ENCODE measurements around the gene MRPL12. TPM values are rescaled to one million over a fixed set of nuclear protein-coding genes. Genes with fewer than 3 reads are reported as not detected.

The MRPL12 gene
- total and polyA plus RNA-seq, 9 of the 15 experiments (the other 6 are each of a cell fraction or from before 2014, with no cell fraction given) = 0.94 to 338 (median 100) TPM

DNA sequence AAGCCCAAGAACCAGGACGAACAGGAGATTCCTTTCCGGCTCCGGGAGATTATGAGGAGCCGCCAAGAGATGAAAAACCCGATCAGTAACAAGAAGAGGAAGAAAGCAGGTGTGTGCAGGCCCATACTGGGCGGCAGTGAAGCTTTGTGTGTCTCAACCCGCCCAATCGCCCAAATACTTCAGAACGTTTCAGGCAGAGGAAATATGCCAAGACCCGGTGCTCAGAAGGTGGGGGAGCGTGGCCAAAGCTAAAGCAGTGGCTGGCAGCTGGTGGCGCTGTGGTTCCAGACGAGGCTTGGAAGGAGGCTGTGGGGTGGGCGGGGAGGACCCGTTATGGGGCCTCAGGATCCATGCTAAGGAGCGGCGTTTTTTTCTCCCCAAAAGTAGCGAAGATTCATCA lies 35.4 kb upstream of the MRPL12 start (continued):
- TF ChIP-seq ZFP36 (IDR thresholded peaks at IDR 0.05; ENCODE audit: low read depth, low read length, partially characterized antibody) (no peak), FOS (IDR thresholded peaks at IDR 0.05; ENCODE audit: extremely low read depth, insufficient read length) (no peak), BDP1 (IDR thresholded peaks at IDR 0.05; ENCODE audit: insufficient read depth, insufficient read length) (no peak)

DNA sequence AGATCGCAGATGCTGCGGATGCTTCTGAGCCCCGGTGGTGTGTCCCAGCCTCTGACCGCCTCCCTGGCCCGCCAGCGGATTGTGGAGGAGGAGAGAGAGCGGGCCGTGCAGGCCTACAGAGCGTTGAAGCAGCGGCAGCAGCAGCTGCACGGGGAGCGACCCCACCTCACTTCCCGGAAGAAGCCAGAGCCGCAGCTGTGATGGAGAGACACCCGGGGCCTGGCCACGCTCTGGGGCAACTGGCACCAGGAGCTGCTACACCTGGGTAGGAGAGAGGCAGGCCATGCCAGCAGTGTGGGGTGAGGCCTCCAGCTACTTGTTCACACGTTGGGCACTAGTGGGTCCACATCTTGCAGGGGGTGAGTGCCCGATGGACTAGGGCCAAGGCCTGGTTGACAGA lies 30.7 kb upstream of the MRPL12 start:
- Histone ChIP-seq H3K9ac (ENCODE audit: insufficient read depth in 1 of 2, low read depth in 2 of 2, low read length in 2 of 2) (peak overlapping the region in 1 of 2 experiments; percentile 71; a peak in 2 of 4 replicates), H3K9me3 (replicated peaks; ENCODE audit: control insufficient read depth, insufficient read depth, low read depth, low read length) (no peaks in the 10 kb centered on the region), H3K4me1 (replicated peaks in 1 of 2; ENCODE audit: control insufficient read depth in 2 of 2, insufficient read depth in 2 of 2, low read length in 2 of 2) (peaks cover 6 to 59% of the 10 kb centered on the region in 2 experiments; a peak in 4 of 5 replicates), H3K79me2 (ENCODE audit: control insufficient read depth, insufficient read depth, low read length) (peaks cover 29% of the 10 kb centered on the region), H2AFZ (ENCODE audit: low read depth, low read length) (no peak overlapping the region), H3K4me2 (ENCODE audit: insufficient read depth, low read length) (no peak overlapping the region), H3K27me3 (ENCODE audit: control insufficient read depth in 2 of 2, insufficient read depth in 2 of 2, low read length in 2 of 2) (no peaks in the 10 kb centered on the region), H3K36me3 (ENCODE audit: control insufficient read depth, insufficient read depth, low read length) (peaks cover 74% of the 10 kb centered on the region), H4K20me1 (replicated peaks; ENCODE audit: control insufficient read depth, insufficient read depth, low read length) (no peaks in the 10 kb centered on the region), H3K4me3 (no peak overlapping the region), H3K27ac (ENCODE audit: extremely low read depth, low read depth, low read length) (no peak overlapping the region), H3K9me1 (ENCODE audit: control insufficient read depth, insufficient read depth, low read length) (no peaks in the 10 kb centered on the region)
- whole genome bisulfite sequencing (ENCODE audit: insufficient coverage, low coverage, missing lambda C conversion rate) = 89% methylated on average over 10 of the region's 18 CpGs
- TF ChIP-seq GABPB2 (CRISPR knock-in tag; conservative IDR thresholded peaks at IDR 0.05) (no peak), RBFOX2 (IDR thresholded peaks at IDR 0.05; ENCODE audit: low read depth, low read length) (peak; percentile 52; the same call in 1 of the 2 replicates)
- TF ChIP-seq, protein P1, sequence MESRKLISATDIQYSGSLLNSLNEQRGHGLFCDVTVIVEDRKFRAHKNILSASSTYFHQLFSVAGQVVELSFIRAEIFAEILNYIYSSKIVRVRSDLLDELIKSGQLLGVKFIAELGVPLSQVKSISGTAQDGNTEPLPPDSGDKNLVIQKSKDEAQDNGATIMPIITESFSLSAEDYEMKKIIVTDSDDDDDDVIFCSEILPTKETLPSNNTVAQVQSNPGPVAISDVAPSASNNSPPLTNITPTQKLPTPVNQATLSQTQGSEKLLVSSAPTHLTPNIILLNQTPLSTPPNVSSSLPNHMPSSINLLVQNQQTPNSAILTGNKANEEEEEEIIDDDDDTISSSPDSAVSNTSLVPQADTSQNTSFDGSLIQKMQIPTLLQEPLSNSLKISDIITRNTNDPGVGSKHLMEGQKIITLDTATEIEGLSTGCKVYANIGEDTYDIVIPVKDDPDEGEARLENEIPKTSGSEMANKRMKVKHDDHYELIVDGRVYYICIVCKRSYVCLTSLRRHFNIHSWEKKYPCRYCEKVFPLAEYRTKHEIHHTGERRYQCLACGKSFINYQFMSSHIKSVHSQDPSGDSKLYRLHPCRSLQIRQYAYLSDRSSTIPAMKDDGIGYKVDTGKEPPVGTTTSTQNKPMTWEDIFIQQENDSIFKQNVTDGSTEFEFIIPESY (CRISPR knock-in tag; IDR thresholded peaks at IDR 0.05) = peak; percentile 92
- no peak for FAIRE-seq
- intact Hi-C loops (cut with micrococcal nuclease) = no loop called here
- DNase-seq (ENCODE audit: extremely low read depth in 1 of 4, low spot score in 3 of 4) = no peak
- ChIA-PET POLR2A (interaction anchor here (0.8 to 1.9 kb wide), 5 partner anchors 8 to 29 kb away, joined by 3 to 8 read pairs (median 4); partner anchors contain the start of genes ARL16 and HGS), CTCF (ENCODE audit: low intra/inter-chr PET ratio) (no interaction called here)
- BruUV-seq (replicated peaks) = no TSS peak
- in situ Hi-C loops (cut with MboI) = no loop called here
- ATAC-seq = no peak
